ENCODE measurements around the gene TRIM46. TPM values are rescaled to one million over a fixed set of nuclear protein-coding genes. Genes with fewer than 3 reads are reported as not detected.
"Not testable (repeated sequence)": the region's sequence is repeated elsewhere in the genome, so short reads cannot be mapped to it uniquely, and the experiment has no call there.

TRIM46 gene
- total RNA-seq, 1 donor from 2014 or later: 11.5 TPM

DNA sequence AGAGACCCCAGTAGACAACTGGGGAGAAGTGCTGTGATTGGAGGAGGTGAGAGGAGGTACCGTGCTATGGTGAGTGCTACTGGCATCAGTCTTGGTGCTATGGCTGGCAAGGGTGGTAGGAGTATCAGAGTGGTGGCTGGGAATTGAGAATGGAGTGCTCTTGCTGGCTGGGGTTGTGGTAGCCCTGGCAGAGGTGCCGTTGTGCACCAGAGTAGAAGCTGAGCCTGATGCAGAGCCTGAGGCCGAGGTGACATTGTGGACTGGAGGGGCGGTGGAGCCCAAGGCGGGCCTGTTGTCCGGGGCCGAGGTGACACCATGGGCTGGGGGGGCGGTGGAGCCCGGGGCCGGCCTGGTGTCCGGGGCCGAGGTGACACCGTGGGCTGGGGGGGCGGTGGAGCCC lies 14.6 kb downstream of the TRIM46 start:
- H3K4me3 Mint-ChIP-seq (ENCODE audit: low read depth): no peak overlapping the region
- intact Hi-C loops (cut with micrococcal nuclease): no loop called here

DNA sequence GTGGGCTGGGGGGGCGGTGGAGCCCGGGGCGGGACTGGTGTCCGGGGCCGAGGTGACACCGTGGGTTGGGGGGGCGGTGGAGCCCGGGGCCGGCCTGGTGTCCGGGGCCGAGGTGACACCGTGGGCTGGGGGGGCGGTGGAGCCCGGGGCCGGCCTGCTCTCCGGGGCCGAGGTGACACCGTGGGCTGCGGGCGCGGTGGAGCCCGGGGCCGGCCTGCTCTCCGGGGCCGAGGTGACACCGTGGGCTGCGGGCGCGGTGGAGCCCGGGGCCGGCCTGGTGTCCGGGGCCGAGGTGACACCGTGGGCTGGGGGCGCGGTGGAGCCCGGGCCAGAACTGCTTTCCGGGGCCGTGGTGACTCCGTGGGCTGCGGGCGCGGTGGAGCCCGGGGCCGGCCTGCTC lies 16.3 kb downstream of the TRIM46 start:
- H3K27me3 Mint-ChIP-seq (ENCODE audit: low read depth); H3K4me3 Mint-ChIP-seq (ENCODE audit: low read depth); DNase-seq (ENCODE audit: low spot score); H3K9me3 Mint-ChIP-seq; H3K27ac Mint-ChIP-seq; H3K36me3 Mint-ChIP-seq (ENCODE audit: low read depth): not testable (repeated sequence)
- H3K4me1 Mint-ChIP-seq (ENCODE audit: low read depth): peaks cover 25% of the 10 kb centered on the region
- intact Hi-C loops (cut with micrococcal nuclease): loop anchor here (5.0 kb wide), 4 partner anchors 37 to 188 kb away; partner anchors contain the start of genes RUSC1 and ZBTB7B

More for the DNA sequence above, 14.6 kb downstream of the TRIM46 start:
- peaks cover 15% of the 10 kb centered on the region for H3K4me1 Mint-ChIP-seq (ENCODE audit: low read depth)
- DNase-seq (ENCODE audit: low spot score): no peak
- peak overlapping the region; percentile 56 for H3K27ac Mint-ChIP-seq
- no peaks in the 10 kb centered on the region for H3K9me3 Mint-ChIP-seq
- H3K36me3 Mint-ChIP-seq (ENCODE audit: low read depth): peaks cover 6% of the 10 kb centered on the region
- no peaks in the 10 kb centered on the region for H3K27me3 Mint-ChIP-seq (ENCODE audit: low read depth)

DNA sequence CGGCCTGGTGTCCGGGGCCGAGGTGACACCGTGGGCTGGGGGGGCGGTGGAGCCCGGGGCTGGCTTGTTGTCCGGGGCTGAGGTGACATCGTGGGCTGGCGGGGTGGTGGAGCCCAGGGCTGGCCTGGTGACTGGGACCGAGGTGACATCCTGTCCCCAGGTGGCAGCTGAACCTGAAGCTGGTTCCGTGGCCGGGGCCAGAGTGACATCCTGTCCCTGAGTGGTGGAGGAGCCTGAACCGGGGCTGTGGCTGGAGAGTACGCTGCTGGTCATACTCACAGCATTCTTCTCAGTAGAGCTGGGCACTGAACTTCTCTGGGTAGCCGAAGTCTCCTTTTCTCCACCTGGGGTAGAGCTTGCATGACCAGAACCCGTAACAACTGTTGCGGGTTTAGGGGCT lies 18.3 kb downstream of the TRIM46 start:
- peak overlapping the region; percentile 33 for H3K4me3 Mint-ChIP-seq (ENCODE audit: low read depth)
- H3K27me3 Mint-ChIP-seq (ENCODE audit: low read depth): no peaks in the 10 kb centered on the region
- H3K9me3 Mint-ChIP-seq: no peaks in the 10 kb centered on the region
- H3K36me3 Mint-ChIP-seq (ENCODE audit: low read depth): peaks cover 3% of the 10 kb centered on the region
- no peak for DNase-seq (ENCODE audit: low spot score)
- intact Hi-C loops (cut with micrococcal nuclease): loop anchor here (2.0 to 5.0 kb wide), 5 partner anchors 15 to 190 kb away; partner anchors contain the start of genes RUSC1 and ZBTB7B
- peak overlapping the region; percentile 94 for H3K27ac Mint-ChIP-seq
- peaks cover 29% of the 10 kb centered on the region for H3K4me1 Mint-ChIP-seq (ENCODE audit: low read depth)

DNA sequence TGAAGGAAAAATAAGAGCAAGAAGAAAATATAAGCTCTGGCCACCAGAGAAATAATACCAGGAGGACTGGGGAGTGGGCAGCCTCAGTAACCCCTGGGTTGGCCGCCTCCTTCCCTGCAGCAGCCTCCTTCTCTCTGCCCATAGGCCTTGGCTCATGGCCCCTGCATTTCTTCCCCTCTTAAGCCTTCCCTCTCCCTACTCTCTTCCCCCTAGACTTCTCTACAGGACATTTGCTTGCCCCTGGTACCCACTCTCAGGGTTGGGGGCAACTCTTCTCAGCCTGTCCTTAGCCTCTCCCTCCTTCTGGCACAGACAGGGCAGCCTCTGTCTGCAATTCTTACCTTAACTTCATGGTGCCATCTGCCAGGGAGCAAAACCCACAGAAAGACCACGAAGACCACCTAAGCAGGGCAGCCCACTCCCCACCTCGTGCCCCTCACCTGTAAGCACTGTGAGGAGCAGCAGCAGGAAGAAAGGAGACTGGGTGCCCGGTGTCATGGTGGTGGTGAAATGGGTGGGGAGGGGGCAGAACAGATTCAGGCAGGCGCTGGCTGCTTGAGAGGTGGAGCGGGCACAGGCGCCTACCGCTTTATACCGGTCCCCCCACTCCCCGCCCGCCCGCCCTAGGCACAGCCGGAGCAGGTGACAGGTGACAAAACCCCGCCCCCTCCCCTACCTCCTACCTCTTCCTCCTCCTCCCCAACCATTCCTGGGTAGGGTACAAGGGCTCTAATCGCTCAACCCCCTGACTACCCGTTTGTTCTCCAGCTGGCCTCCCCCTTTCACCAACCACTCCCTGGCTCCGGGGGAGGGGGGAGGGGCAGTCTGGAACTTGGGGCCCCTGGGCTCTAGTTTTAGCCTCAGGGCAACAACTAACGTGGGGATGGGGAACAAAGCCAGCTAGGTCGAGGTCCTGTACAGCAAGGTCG lies 19.0 kb downstream of the TRIM46 start:
- Mint-ChIP-seq H3K4me3 (ENCODE audit: low read depth) (peak overlapping the region; percentile 91), H3K9me3 (no peaks in the 10 kb centered on the region), H3K27ac (peak overlapping the region; percentile 97), H3K4me1 (ENCODE audit: low read depth) (peaks cover 29% of the 10 kb centered on the region), H3K27me3 (ENCODE audit: low read depth) (no peaks in the 10 kb centered on the region), H3K36me3 (ENCODE audit: low read depth) (peaks cover 3% of the 10 kb centered on the region)
- no peak for DNase-seq (ENCODE audit: low spot score)
- intact Hi-C loops (cut with micrococcal nuclease): loop anchor here (2.0 to 5.0 kb wide), 5 partner anchors 16 to 190 kb away; partner anchors contain the start of genes RUSC1 and ZBTB7B

DNA sequence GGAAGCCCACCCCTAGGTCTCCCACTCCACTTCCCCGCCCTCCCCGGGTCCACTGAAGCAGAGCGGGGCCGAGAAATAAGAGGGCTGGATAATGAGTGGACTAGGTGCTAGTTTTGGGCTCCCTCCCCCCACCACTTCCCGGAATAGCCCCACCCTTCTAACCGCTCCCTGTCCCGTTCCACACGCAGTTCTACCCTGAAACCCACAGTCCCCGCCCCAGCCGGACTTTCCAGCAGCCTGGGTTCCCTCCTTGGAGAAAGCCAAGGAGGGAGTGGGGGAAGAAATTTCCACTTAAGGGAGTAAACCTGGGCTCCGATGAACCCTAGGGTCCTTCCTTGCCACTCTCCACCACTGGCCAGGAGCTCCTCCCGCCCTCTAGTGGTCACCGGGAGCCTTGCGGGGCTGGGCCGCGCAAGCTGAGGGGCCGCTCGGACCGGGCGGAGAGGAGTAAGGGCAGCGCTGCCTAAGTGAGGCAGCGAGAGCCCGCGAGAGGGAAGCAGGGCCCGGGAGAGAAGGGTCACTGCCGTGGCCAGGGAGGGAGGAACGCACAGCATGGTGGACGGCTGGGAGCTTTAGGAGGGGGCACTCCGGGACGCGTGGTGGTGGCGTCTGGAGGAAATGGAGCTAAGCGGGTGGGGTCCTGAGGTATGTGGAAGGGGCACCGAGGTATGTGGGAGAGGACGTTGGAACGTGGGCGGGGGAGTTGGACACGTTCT lies 19.8 kb downstream of the TRIM46 start:
- H3K4me3 Mint-ChIP-seq (ENCODE audit: low read depth): peak overlapping the region; percentile 91
- peaks cover 25% of the 10 kb centered on the region for H3K4me1 Mint-ChIP-seq (ENCODE audit: low read depth)
- peak; percentile 71 for DNase-seq (ENCODE audit: low spot score)
- H3K27me3 Mint-ChIP-seq (ENCODE audit: low read depth): no peaks in the 10 kb centered on the region
- peak overlapping the region; percentile 97 for H3K27ac Mint-ChIP-seq
- no peaks in the 10 kb centered on the region for H3K9me3 Mint-ChIP-seq
- H3K36me3 Mint-ChIP-seq (ENCODE audit: low read depth): peaks cover 7% of the 10 kb centered on the region
- intact Hi-C loops (cut with micrococcal nuclease): loop anchor here (2.0 to 5.0 kb wide), 5 partner anchors 17 to 191 kb away; partner anchors contain the start of genes RUSC1 and ZBTB7B

DNA sequence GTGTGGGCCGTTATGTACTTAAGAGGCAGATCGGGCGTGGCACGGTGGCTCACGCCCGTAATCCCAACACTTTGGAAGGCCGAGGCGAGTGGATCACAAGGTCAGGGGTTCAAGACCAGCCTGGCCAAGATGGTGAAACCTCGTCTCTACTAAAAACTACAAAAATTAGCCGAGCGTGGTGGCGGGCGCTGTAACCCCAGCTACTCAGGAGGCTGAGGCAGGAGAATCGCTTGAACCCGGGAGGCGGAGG lies 20.3 kb downstream of the TRIM46 start:
- H3K4me1 Mint-ChIP-seq (ENCODE audit: low read depth): peaks cover 25% of the 10 kb centered on the region
- not testable (repeated sequence) for H3K9me3 Mint-ChIP-seq; DNase-seq (ENCODE audit: low spot score); H3K27me3 Mint-ChIP-seq (ENCODE audit: low read depth); H3K36me3 Mint-ChIP-seq (ENCODE audit: low read depth)
- peak overlapping the region; percentile 91 for H3K4me3 Mint-ChIP-seq (ENCODE audit: low read depth)
- peak overlapping the region; percentile 97 for H3K27ac Mint-ChIP-seq
- intact Hi-C loops (cut with micrococcal nuclease): loop anchor here (2.0 to 5.0 kb wide), 7 partner anchors 15 to 219 kb away; partner anchors contain the start of genes CKS1B, MTX1, RUSC1 and ZBTB7B

DNA sequence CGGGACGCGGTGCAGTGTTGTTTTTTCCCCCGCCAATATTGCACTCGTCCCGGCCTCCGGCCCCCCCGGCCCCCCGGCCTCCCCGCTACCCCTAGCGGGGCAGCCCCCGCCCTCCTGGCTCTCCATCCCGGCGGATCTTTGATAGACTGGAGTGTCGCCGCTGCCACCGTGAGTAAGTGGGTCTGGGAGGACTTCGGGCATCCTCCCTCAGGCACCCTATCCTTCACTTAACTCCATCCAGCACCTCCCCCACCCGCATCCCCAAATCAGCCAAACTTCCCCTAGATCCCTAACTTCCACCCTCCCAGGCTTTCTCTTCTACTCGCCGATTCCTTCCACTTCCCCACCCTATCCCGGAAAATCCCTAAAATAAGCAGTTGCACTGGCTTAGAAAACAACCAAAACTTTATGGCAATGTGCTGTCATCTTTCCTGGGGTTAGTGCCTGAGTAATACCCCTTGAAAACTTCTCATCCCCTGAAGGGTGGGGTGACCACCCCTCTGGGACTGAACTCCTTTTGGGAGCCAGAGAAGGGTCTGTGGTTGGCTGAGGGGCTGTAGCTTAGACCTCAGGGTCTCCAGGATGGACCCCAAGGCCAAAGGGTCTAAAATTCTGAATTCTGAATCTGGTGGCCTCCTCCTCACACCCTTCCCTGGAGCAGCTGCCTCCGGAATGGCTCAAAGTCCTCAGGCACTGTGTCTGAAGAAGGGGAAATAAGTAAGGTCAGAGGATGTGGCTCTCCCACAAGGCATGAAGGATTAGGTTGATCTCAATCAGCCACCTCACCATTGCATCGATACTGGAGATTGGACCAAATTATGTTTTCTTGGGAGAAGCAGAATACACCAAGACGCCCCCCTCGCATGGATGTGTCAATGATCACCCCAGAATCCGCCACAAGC lies 21.8 kb downstream of the TRIM46 start:
- Mint-ChIP-seq H3K36me3 (ENCODE audit: low read depth) (peaks cover 7% of the 10 kb centered on the region), H3K4me3 (ENCODE audit: low read depth) (peak overlapping the region; percentile 83), H3K27ac (peak overlapping the region; percentile 53), H3K27me3 (ENCODE audit: low read depth) (no peaks in the 10 kb centered on the region), H3K9me3 (no peaks in the 10 kb centered on the region), H3K4me1 (ENCODE audit: low read depth) (peaks cover 25% of the 10 kb centered on the region)
- intact Hi-C loops (cut with micrococcal nuclease): loop anchor here (2.0 kb wide), 2 partner anchors 13 to 221 kb away; partner anchors contain the start of genes CKS1B and MTX1
- DNase-seq (ENCODE audit: low spot score): no peak

DNA sequence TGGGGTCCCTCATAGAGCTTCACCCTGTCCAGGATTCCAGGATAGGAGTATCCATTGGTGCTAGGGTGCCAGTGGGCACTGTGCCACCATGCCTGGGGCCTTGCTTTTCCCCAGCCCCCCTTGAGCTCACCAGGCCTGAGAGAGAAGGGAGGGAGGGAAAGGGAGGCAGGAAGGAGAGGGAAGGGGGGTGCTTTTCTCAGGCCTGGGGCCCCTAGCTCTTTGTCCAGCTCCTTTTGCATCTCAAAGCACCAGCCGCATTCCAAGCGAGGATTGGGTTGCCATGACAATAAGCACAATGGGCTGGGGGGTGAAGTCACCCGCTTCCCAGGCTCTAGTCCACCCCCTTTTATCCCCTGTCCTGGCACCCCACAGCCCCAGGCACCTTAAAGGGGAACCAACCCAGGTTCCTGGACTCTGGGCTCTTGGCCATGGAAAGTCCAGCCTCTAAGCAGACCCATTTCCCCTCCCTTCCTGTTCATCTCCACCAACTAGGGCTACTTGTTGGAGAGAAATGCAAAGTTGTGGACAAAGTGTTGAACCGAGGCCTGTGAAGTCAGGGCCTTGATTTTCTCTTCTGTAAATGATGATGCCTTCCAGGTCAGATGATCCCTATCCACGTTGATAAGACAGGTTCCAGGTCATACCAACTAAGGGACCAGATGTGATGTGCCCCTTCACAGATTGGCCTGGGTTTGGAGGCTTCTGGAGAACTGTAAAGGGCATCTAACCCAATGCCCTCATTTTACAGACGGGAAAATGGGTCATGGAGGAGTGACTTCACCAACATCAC lies 22.6 kb downstream of the TRIM46 start:
- no peak for DNase-seq (ENCODE audit: low spot score)
- Mint-ChIP-seq H3K27me3 (ENCODE audit: low read depth) (no peaks in the 10 kb centered on the region), H3K4me3 (ENCODE audit: low read depth) (peak overlapping the region; percentile 22), H3K4me1 (ENCODE audit: low read depth) (peaks cover 25% of the 10 kb centered on the region), H3K27ac (no peak overlapping the region), H3K36me3 (ENCODE audit: low read depth) (peaks cover 7% of the 10 kb centered on the region), H3K9me3 (no peaks in the 10 kb centered on the region)
- intact Hi-C loops (cut with micrococcal nuclease): no loop called here

DNA sequence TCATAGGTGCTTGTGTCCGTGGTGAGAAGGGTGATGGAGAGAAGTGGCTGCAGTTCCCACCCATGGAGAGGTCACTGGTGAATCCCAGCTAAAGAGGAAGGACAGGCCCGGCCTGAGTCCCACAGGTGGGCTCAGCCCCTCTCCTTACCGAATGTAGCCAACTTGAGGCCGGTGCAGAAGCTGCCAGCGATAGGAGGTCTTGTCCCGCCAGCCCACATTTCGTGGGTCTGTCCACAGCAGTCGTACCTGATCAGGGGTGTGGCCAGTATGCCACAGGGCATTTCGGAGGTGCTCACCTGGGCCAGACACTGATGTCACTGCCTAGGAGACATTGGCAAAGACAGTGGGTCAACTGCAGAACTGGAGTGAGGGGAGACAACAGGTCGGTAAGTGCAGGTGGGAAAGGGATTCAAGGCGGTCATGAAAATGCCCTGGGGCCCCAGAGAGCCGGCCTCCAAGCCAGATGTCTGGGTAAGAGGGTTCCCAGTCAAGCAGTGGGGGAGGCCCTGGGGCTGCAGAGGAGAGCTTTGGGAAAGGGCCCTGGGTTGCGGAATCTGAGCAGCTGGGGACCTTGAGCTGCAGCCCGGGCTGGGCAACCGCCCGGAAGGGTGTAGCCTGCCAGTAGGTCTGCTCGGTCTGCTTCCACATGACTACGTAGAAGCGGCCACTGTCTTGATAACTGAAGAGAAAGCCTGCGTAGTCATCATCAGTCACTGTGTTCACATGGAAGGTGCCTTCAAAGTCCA lies 23.4 kb downstream of the TRIM46 start:
- DNase-seq (ENCODE audit: low spot score): no peak
- H3K27ac Mint-ChIP-seq: no peak overlapping the region
- H3K9me3 Mint-ChIP-seq: no peaks in the 10 kb centered on the region
- H3K36me3 Mint-ChIP-seq (ENCODE audit: low read depth): peaks cover 7% of the 10 kb centered on the region
- H3K4me1 Mint-ChIP-seq (ENCODE audit: low read depth): peaks cover 23% of the 10 kb centered on the region
- intact Hi-C loops (cut with micrococcal nuclease): no loop called here
- no peaks in the 10 kb centered on the region for H3K27me3 Mint-ChIP-seq (ENCODE audit: low read depth)
- no peak overlapping the region for H3K4me3 Mint-ChIP-seq (ENCODE audit: low read depth)

DNA sequence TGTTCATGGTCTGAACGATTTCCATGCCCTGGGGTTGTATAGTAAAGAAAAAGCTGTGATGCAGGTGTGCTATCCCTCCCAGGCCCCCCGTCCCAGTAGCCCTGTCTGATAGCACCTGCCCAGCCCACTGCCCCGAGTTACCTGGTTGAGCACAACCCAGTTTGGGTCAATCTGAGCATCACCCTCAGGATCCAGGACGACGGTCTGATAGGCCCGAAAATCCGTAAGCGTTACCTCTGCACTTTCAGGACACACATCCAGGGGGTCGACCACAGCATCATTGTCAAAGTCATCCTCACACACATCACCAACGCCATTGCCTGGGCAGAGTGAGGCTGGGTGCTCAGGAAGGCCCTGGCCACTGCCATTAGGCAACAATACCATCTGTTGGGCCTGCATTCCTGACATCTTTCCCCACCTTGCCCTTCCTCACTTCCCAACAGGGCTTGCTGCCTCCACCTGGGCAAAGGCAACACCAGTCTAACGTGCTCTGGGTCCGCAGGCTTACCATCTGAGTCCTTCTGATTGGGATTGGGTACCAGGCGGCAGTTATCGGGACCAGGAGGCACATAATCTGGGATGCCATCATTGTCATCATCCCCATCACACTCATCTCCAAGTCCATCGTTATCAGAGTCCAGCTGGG lies 24.4 kb downstream of the TRIM46 start:
- Mint-ChIP-seq H3K9me3 (no peaks in the 10 kb centered on the region), H3K27ac (no peak overlapping the region), H3K36me3 (ENCODE audit: low read depth) (peaks cover 4% of the 10 kb centered on the region), H3K4me3 (ENCODE audit: low read depth) (no peak overlapping the region), H3K27me3 (ENCODE audit: low read depth) (no peaks in the 10 kb centered on the region), H3K4me1 (ENCODE audit: low read depth) (peaks cover 15% of the 10 kb centered on the region)
- DNase-seq (ENCODE audit: low spot score): no peak
- intact Hi-C loops (cut with micrococcal nuclease): no loop called here

DNA sequence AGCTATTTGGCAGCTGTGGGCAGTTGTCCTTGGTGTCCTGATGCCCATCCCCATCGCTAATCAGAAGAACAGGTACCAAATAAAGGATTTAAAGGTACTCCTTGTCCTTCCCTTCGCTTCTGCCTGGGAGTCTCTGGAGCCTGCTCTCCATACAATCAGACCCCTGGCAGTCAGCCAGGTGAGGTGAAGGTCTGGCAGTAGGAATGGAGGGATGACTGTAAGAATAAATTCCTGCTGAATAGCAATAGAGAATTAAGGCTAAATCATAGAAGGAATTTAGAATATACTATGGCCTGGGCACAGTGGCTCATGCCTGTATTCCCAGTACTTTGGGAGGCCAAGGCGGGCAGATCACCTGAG lies 24.9 kb downstream of the TRIM46 start:
- intact Hi-C loops (cut with micrococcal nuclease): no loop called here
- Mint-ChIP-seq H3K4me3 (ENCODE audit: low read depth) (no peak overlapping the region), H3K4me1 (ENCODE audit: low read depth) (peaks cover 13% of the 10 kb centered on the region), H3K27me3 (ENCODE audit: low read depth) (no peaks in the 10 kb centered on the region), H3K36me3 (ENCODE audit: low read depth) (peaks cover 4% of the 10 kb centered on the region), H3K27ac (no peak overlapping the region), H3K9me3 (no peaks in the 10 kb centered on the region)
- DNase-seq (ENCODE audit: low spot score): no peak
